Stimulated activated CD4-positive, alpha-beta T cell treated with anti-CD3 and anti-CD28 coated beads, Interleukin-2, amount 100 ng/mL, for 48 hours (primary cell): ENCODE measurements around the gene ROCK2.

Experiments used
- DNase-seq, 2 donors: peaks; one replicate each; pipeline ENCODE4 v3.0.0-alpha.2; 2020

The ROCK2 gene

GRCh38 chr2:11344342-11344955 is at the start of gene ROCK2:
TSS of gene ROCK2 (minus strand) at chr2:11344636. CDS start at chr2:11344136, 500 bp downstream.
- DNase-seq = peak; percentile 59 to 68

- DNase-seq = no peak
Observed at GRCh38 chr2:11393711-11394236, 49.3 kb upstream of the ROCK2 start.

GRCh38 chr2:11391942-11392266 is 47.5 kb upstream of the ROCK2 start:
- no peak for DNase-seq

- DNase-seq = no peak
Observed at GRCh38 chr2:11390399-11390658, 45.9 kb upstream of the ROCK2 start.

GRCh38 chr2:11389551-11390398 is 45.3 kb upstream of the ROCK2 start:
- no peak for DNase-seq

GRCh38 chr2:11389052-11389420 is 44.6 kb upstream of the ROCK2 start:
- no peak for DNase-seq

GRCh38 chr2:11388262-11389051 is 44.0 kb upstream of the ROCK2 start:
- no peak for DNase-seq

GRCh38 chr2:11387843-11388242 is 43.4 kb upstream of the ROCK2 start:
- DNase-seq = no peak

GRCh38 chr2:11387100-11387390 is 42.6 kb upstream of the ROCK2 start:
- no peak for DNase-seq

GRCh38 chr2:11385847-11386246 is 41.4 kb upstream of the ROCK2 start:
- DNase-seq = no peak

- no peak for DNase-seq
Observed at GRCh38 chr2:11385216-11385615, 40.8 kb upstream of the ROCK2 start.

GRCh38 chr2:11379558-11379957 is 35.1 kb upstream of the ROCK2 start:
- DNase-seq = no peak

GRCh38 chr2:11377928-11378545 is 33.6 kb upstream of the ROCK2 start:
- DNase-seq = no peak

- no peak for DNase-seq
Observed at GRCh38 chr2:11376071-11376470, 31.6 kb upstream of the ROCK2 start.

GRCh38 chr2:11375689-11376027 is 31.2 kb upstream of the ROCK2 start:
- DNase-seq = no peak

- DNase-seq = no peak
Observed at GRCh38 chr2:11375025-11375688, 30.7 kb upstream of the ROCK2 start.

GRCh38 chr2:11373096-11373495 is 28.7 kb upstream of the ROCK2 start:
- no peak for DNase-seq

- no peak for DNase-seq
Observed at GRCh38 chr2:11371092-11371937, 26.9 kb upstream of the ROCK2 start.

GRCh38 chr2:11370377-11371091 is 26.1 kb upstream of the ROCK2 start:
- no peak for DNase-seq

- DNase-seq = no peak
Observed at GRCh38 chr2:11368059-11368572, 23.7 kb upstream of the ROCK2 start.

- no peak for DNase-seq
Observed at GRCh38 chr2:11367170-11367730, 22.8 kb upstream of the ROCK2 start.
